ENCODE data around the gene MCRIP1.

GRCh38 chr17:81817758-81818147, 15.3 kb downstream of the MCRIP1 start:
- TF ChIP-seq CTCF (IDR thresholded peaks at IDR 0.05; ENCODE audit: poor library complexity) (no peak), EZH2phosphoT487 (IDR thresholded peaks at IDR 0.05; ENCODE audit: low read depth, severe bottlenecking, unreplicated experiment) (no peak)
